ENCODE measurements around the gene CARMIL1.

The CARMIL1 gene

DNA sequence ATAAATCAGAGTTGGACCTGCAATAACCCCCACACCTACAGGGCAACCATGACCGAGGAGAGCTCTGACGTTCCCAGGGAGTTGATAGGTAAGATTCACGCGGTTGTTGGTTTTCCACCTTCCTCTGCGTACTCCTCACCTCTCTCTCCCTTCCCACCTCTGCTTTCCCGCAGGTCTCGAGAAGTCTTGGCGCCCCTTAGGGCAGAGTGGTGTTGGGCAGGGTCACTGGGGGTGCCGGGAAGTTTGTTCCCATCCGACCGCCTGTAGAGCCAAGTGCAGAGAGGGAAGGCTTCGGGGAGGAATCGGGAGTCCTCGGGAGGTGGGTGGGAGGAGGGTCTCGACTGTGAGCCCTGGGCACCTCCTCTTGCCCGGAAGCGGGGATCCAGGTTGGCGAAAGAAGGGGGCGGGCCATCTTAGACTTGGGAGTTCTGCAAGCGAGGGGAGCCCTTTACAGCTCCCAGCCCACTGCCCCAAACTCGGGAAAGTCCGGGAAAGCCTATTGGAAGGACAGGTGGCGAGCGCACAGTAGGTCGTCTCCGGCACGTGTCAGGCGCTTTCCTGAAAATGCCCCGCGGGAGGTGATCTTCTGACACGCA lies 672 bp downstream of the CARMIL1 start:
- in situ Hi-C loops (cut with HindIII; ENCODE audit: low sequenced_read_pairs), result no loop called here
- TF ChIP-seq, protein P1, sequence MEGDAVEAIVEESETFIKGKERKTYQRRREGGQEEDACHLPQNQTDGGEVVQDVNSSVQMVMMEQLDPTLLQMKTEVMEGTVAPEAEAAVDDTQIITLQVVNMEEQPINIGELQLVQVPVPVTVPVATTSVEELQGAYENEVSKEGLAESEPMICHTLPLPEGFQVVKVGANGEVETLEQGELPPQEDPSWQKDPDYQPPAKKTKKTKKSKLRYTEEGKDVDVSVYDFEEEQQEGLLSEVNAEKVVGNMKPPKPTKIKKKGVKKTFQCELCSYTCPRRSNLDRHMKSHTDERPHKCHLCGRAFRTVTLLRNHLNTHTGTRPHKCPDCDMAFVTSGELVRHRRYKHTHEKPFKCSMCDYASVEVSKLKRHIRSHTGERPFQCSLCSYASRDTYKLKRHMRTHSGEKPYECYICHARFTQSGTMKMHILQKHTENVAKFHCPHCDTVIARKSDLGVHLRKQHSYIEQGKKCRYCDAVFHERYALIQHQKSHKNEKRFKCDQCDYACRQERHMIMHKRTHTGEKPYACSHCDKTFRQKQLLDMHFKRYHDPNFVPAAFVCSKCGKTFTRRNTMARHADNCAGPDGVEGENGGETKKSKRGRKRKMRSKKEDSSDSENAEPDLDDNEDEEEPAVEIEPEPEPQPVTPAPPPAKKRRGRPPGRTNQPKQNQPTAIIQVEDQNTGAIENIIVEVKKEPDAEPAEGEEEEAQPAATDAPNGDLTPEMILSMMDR (IDR thresholded peaks at IDR 0.05; ENCODE audit: low read depth, low read length), result no peak
- peak overlapping the region; percentile 62 for H3K4me3 ChIP-seq (ENCODE audit: low read depth, low read length)
- no peak for DNase-seq (ENCODE audit: low read depth, low spot score)

DNA sequence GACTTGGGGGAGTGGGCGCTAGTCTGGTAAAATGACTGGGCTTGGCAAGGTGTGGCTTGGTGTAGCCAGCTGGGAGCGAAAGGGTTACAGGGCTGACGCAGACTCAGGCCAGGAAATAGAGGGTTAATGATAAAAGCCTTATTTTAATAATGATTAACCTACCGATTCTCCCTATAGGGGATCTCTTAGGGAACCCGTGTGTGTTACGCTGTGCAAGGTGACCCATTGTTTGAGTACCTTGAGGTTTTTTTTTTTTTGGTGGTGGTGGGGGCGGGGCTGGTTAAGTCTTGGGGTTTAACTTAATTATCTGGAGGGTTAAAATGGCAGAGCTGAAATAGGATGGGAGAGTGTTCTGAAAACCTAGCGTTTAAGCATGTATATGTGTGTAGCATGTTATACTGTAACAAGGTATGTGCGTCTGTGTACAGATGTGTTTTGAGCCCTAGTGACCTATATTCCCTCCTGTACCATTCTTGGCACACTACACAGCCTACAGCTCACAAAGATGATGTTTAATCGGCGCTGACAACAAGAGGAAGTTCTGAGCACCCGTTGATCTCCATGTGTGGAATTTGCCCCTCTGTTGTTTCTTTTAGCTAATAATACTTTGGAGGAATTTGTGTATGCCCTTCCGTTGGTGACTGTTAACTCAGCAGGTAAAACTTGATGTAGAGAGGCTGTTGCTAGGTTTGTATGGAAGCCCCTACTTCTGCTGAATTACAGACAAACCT lies 1.3 kb downstream of the CARMIL1 start:
- DNase-seq (ENCODE audit: low read depth, low spot score), result no peak
- H3K4me3 ChIP-seq (ENCODE audit: low read depth, low read length), result peak overlapping the region; percentile 62
- TF ChIP-seq, protein P1 (IDR thresholded peaks at IDR 0.05; ENCODE audit: low read depth, low read length), result no peak
- in situ Hi-C loops (cut with HindIII; ENCODE audit: low sequenced_read_pairs), result no loop called here

DNA sequence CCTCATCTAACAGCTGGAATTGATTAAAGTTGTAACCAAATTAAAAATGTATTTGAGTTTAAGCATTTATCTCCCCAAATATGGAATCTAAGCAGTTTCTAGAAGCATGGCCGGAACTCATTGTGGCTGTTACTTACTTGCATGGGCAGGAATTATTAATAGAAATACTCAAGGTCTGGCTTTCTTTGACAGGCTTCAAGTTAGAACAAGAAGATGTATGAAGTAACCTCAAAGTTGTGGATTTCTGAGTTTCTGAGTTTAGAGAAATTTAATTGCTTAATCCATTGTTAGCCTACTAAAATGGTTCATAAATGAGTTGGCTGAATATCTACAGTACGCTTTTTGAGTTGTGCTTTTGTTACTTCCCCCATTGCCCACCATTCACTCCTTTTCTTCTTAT lies 7.7 kb downstream of the CARMIL1 start:
- TF ChIP-seq, protein P1 (IDR thresholded peaks at IDR 0.05; ENCODE audit: low read depth, low read length), result no peak
- in situ Hi-C loops (cut with HindIII; ENCODE audit: low sequenced_read_pairs), result no loop called here
- no peak for DNase-seq (ENCODE audit: low read depth, low spot score)
- no peak overlapping the region for H3K4me3 ChIP-seq (ENCODE audit: low read depth, low read length)

DNA sequence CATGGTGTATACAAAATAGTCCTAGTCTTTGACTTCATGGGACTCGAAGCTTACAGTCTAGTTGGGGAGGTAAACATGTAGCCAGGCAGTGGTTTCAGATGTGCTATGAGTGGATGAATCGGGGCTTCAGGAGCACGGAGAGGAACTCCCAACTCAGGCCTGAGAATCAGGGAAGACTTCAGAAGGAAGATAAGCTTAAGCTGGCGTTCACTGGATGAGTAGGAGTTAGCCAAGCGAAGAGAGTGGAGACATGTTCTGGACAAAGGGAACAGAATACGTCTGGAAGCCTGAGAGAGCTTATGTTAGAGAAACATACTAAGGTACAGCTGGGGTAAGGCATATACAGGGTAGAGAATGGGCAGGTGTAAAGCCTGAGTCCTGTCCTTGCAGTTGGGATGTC lies 8.8 kb downstream of the CARMIL1 start:
- TF ChIP-seq, protein P1 (IDR thresholded peaks at IDR 0.05; ENCODE audit: low read depth, low read length), result no peak
- in situ Hi-C loops (cut with HindIII; ENCODE audit: low sequenced_read_pairs), result no loop called here
- no peak overlapping the region for H3K4me3 ChIP-seq (ENCODE audit: low read depth, low read length)
- DNase-seq (ENCODE audit: low read depth, low spot score), result no peak

DNA sequence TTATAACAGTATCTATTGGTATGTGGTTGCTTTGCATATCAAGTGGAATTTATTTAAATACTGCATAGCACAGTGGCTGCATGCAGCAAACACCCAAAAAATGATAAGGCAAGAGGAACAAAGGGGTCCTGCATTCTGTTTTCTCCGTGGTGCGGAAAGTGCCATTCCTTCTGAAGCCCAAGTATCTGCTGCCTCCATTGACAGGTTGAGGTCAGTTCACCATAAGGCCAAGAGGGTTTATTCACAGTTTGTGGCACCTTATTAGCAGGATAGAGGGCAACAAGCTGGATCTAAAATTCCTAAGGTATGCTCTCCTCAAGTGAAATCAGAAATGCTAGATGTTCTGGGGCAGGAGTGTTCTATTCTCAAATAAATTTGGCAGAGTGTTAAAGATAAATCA lies 9.3 kb downstream of the CARMIL1 start:
- DNase-seq (ENCODE audit: low read depth, low spot score), result no peak
- TF ChIP-seq, protein P1 (IDR thresholded peaks at IDR 0.05; ENCODE audit: low read depth, low read length), result no peak
- in situ Hi-C loops (cut with HindIII; ENCODE audit: low sequenced_read_pairs), result no loop called here
- no peak overlapping the region for H3K4me3 ChIP-seq (ENCODE audit: low read depth, low read length)

DNA sequence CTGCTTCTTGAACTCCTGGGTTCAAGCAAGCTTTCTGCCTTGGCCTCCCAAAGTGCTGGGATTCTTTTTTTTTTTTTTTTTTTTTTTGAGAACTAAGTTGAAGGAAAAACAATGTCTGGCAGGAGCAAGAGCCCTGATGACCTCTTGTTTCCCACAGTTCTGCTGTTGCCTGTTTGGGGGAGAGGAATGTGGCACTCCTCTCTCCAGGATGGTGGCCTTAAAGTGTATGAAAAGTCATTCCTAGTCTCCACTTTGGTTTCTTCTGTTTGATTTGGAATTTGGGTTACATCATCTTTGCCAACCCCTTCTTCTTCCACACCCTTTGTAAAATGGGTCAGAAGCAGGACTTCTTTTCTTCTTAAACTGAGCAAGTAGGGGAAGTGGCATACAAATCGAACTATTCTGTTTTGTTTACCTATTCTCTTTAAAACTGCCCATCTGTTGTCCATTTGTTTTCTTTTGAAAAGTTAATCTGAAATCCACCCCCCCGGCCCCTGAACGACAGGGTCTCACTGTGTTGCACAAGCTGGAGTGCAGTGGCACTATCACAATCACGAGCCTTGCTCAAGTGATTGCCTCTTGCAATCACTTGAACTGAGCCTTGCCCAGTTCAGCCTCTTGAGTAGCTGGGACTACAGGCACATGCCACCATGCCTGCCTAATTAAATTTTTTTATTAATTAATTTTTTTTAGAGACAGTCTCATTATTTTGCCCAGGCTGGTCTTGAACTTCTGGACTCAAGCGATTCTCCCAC lies 11.3 kb downstream of the CARMIL1 start:
- no peak overlapping the region for H3K4me3 ChIP-seq (ENCODE audit: low read depth, low read length)
- TF ChIP-seq, protein P1 (IDR thresholded peaks at IDR 0.05; ENCODE audit: low read depth, low read length), result no peak
- in situ Hi-C loops (cut with HindIII; ENCODE audit: low sequenced_read_pairs), result no loop called here
- DNase-seq (ENCODE audit: low read depth, low spot score), result no peak

All from astrocyte of the spinal cord (primary cell).